NOMO-1 treated with DMSO at 0.1 percent for 48 hours (cell line): ENCODE results near the gene ESD.
A peak's percentile ranks its signal among the peaks of the same experiment; 100 is the strongest.
"Not testable (repeated sequence)": the region's sequence is repeated elsewhere in the genome, so short reads cannot be mapped to it uniquely, and the experiment has no call there.

ENCODE experiments used
- DNase-seq: peaks from one replicate; lab custom pipeline; 2025; ENCODE audit not compliant: unreplicated experiment; lab: John Stamatoyannopoulos, UW

The ESD gene, protein sequence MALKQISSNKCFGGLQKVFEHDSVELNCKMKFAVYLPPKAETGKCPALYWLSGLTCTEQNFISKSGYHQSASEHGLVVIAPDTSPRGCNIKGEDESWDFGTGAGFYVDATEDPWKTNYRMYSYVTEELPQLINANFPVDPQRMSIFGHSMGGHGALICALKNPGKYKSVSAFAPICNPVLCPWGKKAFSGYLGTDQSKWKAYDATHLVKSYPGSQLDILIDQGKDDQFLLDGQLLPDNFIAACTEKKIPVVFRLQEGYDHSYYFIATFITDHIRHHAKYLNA

DNA sequence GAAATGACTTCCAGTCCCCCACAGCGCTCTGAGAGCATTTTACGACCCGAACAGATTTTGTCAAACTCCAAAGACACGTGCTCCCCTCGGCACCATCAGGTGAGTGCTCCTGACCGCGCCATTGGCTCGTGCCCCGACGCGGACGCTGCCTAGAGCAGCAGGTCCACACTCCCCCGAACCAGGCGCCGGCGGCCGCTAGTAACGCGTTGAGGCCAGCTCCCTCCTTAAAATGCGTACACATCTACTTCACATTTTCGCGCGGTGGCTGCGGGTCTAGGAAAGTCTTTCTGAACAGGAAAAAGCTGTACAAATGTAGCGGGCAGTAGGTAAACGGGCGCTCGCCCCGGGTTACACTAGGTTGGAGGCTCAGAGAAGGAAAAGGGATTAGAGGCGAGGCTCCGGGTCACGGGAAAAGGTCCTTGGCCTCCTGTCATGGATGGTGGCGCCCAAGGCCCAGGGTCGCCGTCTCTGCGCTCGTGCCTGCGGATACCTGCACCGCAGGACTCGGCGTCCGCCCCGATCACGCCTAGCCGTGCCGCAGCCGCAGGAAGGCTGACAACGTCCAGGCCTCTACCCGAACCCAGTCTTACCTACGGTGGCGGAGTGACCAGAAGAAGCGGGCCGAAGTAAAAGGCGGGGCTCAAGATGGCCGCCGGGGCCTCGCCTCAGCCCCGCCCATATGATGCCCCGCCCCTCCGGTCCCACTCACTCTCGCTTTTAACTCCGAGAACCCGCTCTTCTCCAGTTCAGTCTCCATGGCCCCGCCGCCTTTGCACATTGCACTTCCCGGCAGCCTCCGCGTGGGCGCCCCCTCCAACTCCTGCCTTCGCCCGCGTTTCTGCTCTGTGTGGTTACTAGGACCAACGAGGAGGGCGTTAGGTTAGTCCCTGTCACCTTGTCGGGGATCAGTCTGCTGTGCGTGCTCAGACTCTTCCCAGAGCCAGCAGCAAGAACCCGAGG lies at the start of gene ESD:
ESD (minus strand) TSS at position 647 of the 960 bp plus-strand sequence. CDS start 5,748 bp downstream, outside the sequence.
- DNase-seq = peak; percentile 93

DNA sequence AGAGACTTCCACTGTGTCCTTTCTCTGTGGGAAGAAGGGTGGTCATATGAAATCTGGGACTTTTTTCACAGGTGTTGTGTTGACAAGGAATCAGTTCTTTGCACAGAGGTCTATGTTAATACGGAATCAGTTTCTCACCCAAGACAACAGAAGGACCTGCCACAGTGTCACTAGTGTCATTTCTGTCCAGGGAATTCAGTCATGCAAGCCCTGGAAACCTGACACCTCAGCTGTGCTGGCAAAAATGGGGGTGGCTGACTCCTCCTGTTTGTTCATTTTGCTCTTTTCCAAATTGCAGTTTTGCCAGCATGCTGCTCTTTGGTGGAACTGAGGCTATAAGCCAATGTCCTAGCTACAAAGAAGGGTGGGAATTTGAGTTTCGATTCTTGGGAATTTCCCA lies 49.8 kb upstream of the ESD start:
- DNase-seq = no peak

DNA sequence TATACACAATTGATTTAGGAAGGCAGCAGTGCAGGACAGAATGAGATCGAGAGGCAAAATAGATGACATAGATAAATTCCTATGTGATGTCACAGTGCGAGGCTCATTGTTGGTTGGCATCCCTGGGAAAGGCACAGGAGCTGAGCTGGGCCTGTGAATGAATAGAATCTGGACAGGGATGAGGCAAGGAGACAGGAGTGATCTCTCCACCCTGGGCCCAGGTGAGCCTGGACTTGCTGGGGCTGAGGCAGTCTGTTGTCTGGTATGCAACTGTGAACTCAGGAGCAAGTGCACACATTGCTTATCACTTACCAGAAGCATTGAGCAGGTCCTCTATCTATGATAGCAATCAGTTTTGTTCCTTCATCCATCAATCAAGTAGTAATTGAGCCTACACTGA lies 48.2 kb upstream of the ESD start:
- DNase-seq = no peak

DNA sequence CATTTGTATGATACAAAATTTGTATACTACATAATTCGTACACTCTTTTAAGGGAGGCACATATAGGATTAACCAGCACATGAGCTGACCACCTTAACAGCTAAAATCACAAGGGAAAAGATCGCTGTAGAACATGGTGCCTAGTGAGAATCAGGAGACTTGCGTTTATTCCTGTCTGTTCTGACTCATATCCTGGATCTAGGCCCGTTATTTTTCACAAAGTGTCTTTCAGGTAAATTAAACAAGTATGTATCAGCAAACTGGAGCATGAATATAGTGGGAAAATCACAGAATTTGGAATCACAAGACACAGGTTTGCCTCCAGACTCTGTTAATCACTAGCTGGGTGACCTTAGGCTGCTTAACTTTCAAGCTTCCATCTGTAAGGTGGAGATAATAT lies 47.5 kb upstream of the ESD start:
- no peak for DNase-seq

DNA sequence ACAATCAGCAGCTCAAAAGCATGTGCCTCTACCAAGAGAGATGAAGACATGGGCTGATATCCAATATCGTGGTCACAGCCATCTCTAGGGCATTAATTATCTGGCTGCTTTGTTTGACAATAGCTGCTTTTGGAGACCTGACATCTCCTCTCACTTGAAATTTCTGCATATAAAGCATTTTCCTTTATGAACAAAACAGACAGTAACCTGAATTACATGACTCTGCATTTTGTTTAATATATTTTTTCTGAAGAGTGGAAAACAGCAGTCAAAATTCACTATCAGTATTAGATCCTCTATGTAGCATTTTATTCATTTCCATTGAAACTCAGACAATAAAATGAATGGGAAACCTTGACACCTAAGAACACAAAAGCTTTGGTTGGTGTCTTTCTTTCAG lies 42.4 kb upstream of the ESD start:
- no peak for DNase-seq

DNA sequence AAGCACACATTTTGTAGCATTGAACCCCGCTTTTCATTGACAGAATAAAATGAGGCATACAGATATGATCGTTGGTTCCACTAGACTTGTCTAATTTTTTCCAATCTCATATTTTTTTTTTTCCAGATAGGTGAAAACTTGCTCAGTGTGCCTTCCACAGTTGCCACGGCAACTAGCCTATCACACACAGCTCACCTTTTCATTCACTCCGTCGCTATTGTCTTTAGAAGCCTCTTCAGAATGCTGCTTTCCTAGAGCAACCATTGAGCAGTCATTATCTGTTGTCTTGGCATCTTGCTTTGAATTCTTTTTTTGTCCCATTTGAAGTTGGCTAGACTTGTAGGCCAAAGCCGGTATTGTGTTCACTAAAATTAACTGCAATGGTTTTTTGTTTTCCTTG lies 37.7 kb upstream of the ESD start:
- DNase-seq = no peak

DNA sequence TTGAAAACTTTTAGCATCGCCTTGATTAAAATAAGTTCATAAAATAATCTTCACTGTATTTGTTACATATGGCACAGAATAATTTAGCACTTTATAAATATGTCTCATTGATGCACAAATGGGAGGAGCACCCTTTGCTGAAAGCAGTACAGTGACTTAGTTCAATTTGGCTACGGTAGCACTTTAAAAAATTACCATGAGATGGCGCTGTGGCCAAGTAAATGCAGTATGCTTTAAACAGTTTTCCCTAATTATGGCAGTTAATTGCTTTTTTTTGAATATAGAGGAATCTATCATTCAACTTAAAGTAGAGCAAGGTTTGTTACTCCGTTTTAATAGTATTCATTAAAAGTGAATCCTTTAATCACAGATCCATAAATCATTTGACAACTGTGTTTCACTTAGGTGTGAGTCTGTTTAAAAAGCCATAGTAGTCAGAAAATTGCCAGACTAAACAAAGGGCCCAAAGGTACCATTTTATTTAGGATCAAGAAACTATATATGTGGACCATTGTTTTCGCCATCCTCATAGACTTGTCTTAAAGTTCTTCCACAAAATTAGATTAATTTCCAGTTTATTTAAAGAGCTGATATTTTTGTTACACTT lies 34.7 kb upstream of the ESD start:
- peak; percentile 53 for DNase-seq

DNA sequence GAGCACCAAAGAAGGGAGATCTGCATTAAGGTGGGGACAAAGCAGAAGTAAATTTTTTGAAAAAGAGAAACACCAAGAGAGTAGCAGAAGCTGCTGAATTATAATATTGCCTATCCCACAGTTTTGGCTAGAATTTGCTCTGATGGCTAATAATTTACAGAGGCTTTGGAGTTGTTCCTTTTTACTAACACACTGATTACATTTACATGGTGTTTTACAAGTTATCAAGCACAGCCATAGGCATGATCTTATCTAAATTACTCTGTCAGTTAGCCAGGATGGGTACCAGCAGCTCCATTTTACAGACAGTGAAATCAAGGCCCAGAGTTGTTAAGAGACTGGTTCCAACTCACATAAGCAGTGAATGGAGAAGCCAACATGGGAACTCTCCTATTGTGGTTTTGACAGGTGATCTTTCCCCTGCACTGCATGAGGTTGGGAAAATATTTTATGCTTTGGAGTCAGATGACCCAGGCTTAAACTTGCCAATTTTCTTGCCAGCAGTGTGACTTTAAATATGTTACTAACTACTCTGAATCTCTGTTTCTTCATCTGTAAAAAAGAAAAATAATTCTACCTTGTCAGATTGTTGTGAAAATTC lies 33.5 kb upstream of the ESD start:
- no peak for DNase-seq

DNA sequence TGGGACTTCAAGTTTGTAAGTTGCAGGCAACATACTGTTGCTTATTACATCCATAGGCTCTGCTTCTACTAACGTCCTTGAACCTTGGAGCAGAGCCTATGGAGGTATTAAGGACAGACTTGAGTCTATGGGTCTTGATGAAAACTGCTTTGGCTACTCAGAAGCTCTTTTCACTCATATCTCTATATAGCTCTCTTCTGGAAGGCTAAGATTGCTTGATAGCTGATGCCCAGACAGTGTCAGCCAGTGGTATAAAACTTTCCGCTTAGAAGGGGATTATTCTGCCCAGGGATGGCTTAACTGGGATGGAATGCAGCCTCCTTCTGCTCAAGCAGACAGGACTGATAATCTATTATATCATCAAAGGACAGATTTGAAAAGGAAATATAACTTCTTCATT lies 25.6 kb upstream of the ESD start:
- no peak for DNase-seq

DNA sequence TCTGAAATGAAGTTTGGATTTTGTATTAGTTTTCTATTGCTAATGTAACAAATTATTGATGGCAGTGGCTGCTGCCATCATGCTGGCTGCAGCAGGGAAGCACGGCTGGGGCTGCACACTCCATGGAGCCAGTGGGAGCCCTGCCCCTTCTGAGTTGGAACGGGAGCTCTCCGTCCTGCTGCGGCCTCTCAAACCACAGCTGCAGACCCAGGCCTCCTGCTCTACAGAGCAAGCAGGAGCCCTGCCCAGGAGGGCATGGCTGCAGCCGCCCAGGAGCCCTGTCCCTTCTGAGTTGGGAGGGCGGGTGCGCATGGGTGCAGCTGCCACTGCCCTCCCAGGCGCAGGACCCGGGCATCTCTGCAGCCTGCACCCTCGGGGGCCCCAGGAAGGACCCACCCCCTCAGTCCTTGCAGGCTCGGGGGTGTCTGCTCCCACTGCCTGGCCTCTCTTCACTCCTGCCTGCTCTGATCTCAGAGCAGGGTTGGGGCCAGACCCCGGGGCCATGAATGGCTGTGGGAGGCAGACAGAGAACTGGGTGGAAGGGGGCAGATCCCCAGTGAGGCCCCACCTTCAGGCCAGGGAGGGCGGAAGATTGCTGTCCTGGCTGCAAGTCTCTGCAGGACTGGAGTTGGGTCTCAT lies 21.0 kb upstream of the ESD start:
- DNase-seq = no peak

DNA sequence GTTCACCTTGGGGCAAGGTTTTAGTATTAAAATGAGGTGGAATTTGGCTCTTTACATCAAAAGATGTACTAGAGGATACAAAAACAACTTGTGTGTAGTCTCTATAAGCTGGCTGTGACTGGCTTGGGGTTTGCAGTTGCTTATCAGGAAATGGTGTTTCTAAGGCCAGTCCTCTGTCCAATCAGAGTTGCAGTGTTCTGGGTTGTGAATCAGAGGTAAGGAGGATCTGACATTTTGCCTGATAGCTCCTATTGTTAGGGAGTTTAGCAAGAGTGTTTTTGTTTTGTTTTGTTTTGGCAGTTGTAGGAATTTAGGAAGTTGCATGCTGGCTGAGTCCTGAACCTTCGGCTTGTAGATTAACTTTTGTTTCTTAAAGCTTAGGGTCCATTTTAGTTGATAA lies 20.1 kb upstream of the ESD start:
- peak; percentile 12 for DNase-seq

DNA sequence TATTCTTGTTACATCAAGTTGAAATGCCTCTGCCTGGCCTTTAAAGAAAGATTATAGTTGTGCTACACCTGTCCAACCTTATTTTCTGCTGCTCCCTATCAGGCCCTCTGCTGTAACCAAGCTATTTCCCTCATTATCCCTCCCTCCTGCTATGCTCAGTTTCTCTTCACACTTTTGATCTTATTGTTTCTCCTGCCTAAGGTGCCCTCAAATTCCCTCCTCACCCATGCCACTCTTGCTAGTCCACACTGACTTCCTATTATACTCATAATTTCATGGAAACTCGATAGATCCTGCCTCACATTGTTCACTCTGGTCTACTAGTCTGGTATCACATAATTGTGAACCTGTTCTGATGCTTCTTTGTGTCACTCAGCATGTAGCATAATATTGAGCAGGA lies 19.4 kb upstream of the ESD start:
- no peak for DNase-seq

DNA sequence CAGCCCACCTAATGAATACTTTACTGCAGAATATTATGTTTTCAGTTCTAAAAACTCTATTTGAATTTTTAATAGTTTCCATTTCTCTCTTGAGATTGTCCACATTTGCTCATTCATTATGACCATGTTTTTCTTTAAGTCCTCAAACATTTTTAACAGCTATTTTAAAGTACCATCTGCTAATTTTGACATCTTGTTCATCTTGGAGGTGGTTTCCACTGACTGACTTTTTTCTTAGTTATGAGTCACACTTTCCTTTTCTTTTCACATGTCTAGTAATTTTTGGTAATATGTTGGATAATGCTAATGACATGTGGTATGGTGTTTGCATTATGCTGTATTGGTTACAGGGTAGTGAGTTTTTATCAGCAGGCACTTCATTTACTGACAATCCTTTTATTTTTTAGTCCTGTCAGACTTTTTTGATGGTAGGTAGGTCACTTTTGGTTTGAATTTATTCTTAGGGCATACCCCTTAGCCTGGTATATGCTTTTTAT lies 15.4 kb upstream of the ESD start:
- no peak for DNase-seq

DNA sequence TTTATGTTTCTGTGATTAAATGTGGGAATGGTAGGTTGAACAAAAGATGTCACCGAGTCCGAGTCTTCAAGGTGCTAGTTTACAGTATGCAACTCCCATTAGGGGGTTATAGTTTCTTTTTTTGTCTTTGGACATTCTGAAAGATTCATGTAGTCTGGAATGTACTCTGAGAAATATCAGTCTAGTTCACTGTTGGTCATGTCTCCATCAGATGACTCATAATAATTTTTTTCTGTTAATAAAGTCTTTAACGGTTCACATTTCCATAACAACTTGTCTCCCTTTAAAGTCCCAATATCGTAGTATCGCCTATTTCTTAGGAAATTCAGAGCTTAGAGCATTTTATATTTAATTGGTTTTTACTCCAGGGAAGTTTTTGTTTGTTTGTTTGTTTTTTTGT lies 13.5 kb upstream of the ESD start:
- no peak for DNase-seq

DNA sequence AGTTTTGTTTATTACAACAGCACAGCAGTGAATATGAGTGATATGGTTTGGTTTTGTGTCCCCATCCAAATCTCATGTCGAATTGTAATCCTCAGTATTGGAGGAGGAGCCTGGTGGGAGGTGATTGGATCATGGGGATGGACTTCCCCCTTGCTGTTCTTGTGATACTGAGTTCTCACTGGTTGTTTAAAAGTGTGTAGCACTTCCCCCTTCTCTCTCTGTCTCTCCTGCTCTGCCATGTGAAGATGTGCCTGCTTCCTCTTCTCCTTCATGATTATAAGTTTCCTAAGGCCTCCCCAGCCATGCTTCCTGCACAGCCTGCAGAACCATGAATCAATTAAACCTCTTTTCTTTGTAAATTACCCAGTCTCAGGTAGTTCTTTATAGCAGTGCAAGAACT lies 8.0 kb upstream of the ESD start:
- not testable (repeated sequence) for DNase-seq

DNA sequence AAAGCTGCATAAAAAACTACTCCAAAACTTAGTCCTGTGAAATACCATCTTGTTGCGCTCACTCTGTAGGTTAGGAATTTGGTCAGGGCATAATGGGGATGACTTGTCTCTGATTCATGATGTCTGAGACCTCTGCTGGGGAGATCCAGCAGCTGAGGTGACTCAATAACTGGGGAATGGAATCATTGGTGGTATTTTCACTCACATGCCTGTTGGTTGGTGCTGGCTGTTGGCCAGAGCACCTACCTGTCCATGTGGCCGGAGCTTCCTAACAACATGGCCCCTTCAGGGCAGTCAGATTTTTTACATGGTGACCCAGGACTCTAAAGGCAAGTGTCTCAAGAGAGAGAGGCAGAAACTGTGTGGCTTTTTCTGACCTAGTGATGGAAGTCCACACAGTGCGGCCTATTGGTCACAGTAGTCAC lies 7.4 kb upstream of the ESD start:
- no peak for DNase-seq

DNA sequence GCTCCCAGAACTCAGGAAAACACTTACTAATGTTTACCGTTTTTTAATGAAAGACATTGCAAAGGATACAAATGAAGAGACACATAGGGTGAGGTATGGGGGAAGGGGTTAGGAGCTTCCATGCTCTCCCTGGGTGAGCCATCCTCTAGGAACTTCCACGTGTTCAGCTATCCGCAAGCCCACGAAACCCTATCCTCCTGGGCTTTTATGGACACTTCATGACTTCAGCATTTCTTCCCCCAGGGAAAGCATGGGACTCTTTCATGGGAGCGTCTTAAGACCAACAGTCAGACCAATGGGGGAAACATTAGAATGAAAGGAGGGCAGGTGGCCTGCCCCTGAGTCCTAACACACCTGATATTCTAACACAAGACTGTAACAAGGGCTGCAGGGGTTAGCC lies 6.6 kb upstream of the ESD start:
- no peak for DNase-seq

DNA sequence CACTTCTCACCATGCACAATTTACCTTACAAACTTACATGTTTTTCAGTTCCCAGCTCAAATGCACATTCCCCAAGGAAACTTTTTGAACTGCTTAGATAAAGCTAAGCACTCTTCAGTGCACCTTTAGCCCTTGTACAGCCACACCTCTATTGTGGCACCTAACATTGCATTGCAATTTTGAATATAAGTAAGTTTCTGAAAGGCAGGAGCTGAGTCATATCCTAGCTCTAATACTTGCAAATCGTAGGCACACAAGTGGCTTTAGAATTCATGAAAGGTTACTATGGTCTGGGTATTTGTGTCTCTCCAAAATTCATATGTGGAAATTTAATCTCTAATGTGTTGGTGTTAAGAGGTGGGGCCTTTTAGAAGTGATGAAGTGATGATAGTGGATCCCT lies 4.9 kb upstream of the ESD start:
- DNase-seq = no peak

DNA sequence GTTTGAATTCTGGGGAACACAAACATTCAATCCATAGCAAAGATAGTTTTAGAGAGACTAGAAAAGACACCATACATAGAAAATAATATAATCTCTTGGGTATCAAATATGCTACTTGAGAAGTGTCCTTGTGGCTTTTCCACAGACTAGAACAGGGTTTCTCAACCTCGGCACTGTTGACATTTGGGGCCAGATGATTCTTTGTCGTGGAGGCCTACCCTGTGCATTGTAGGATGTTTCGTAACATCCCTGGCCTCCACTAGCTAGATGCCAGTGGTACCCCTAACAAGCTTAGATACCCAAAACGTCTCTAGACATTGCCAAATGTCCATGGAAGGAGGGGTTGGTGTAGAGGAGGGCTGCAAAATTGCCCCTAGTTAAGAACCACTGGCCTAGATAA lies 2.2 kb upstream of the ESD start:
- peak; percentile 22 for DNase-seq

DNA sequence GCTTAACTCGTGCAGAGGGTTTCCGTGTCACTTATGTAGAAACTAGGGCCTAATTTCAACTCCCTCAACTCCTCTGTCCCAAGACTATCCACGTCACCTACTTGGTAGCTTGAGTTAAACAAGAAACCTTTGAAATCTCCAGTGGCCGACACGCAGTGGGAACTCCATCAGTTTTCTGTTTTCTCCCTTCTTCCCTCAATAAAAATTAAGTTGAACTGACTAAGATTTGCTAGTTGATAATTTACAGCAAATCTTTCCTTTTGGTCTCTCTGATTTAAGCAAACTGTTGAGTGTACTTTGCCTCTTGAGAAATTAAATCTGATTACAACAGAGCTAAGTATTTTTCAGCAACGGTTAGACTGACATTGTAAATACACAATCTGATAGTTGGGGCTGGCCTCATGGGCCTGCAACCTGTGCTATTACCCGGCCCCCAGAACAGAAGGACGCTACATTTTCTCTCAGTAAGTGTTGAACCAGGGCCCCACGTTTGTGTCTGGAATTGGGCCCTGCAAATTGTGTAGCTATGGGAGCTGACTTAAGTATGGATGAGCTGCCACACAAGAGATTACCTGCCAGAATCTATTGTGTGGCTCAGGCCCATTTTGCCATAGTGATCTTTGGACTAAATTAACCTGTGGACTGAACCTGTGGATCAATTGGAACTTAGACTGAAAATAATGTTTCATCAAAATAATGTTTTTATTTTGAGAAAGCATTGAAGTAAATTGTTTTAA lies 708 bp upstream of the ESD start:
- peak; percentile 12 for DNase-seq
